HG02610 (cell line): Measurements from ENCODE around the gene CABP1.

Experiments
- ATAC-seq: cut with Tn5 transposase; IDR thresholded peaks from one replicate; pipeline ENCODE4 v1.9.1; 2021; ENCODE audit warnings: mild to moderate bottlenecking, moderate library complexity; ENCODE audit not compliant: unreplicated experiment

CABP1 gene

GRCh38 chr12:120690083-120690450, 49.6 kb downstream of the CABP1 start:
- no peak for ATAC-seq

- ATAC-seq, result no peak
Observed at GRCh38 chr12:120690978-120691377, 50.6 kb downstream of the CABP1 start.

- ATAC-seq, result no peak
Observed at GRCh38 chr12:120692524-120693033, 52.2 kb downstream of the CABP1 start.

- no peak for ATAC-seq
Observed at GRCh38 chr12:120693848-120694247, 53.4 kb downstream of the CABP1 start.

- ATAC-seq, result no peak
Observed at GRCh38 chr12:120696626-120697025, 56.2 kb downstream of the CABP1 start.

- no peak for ATAC-seq
Observed at GRCh38 chr12:120697344-120697743, 56.9 kb downstream of the CABP1 start.

- no peak for ATAC-seq
Observed at GRCh38 chr12:120698665-120699064, 58.2 kb downstream of the CABP1 start.

- no peak for ATAC-seq
Observed at GRCh38 chr12:120699553-120699952, 59.1 kb downstream of the CABP1 start.

- no peak for ATAC-seq
Observed at GRCh38 chr12:120700886-120701285, 60.5 kb downstream of the CABP1 start.

- no peak for ATAC-seq
Observed at GRCh38 chr12:120702637-120703036, 62.2 kb downstream of the CABP1 start.

- no peak for ATAC-seq
Observed at GRCh38 chr12:120703311-120703942, 63.0 kb downstream of the CABP1 start.

- no peak for ATAC-seq
Observed at GRCh38 chr12:120705618-120706017, 65.2 kb downstream of the CABP1 start.

- no peak for ATAC-seq
Observed at GRCh38 chr12:120706029-120706428, 65.6 kb downstream of the CABP1 start.

- no peak for ATAC-seq
Observed at GRCh38 chr12:120708651-120709050, 68.2 kb downstream of the CABP1 start.

- peak; percentile 71 for ATAC-seq
Observed at GRCh38 chr12:120710031-120710804, 69.8 kb downstream of the CABP1 start, which contains the start of gene UNC119B. Gene UNC119B (plus strand): TSS chr12:120710458. CDS start chr12:120710475, 17 bp downstream.

- peak; percentile 17 for ATAC-seq
Observed at GRCh38 chr12:120710805-120711296, 70.4 kb downstream of the CABP1 start.

- no peak for ATAC-seq
Observed at GRCh38 chr12:120711411-120711810, 71.0 kb downstream of the CABP1 start.

- no peak for ATAC-seq
Observed at GRCh38 chr12:120712610-120713009, 72.2 kb downstream of the CABP1 start.

GRCh38 chr12:120713861-120714482, 73.5 kb downstream of the CABP1 start:
- no peak for ATAC-seq
